GM23338 (cell line): ENCODE results near the gene POLR2F.

Experiments
- CREB1 ChIP-seq: fragments of 250-450 bp; sonication (Bioruptor Pico); IDR thresholded peaks from 2 replicates; pipeline ENCODE4 v1.5.0; 2020; ENCODE audit warnings: low read depth, mild to moderate bottlenecking, moderate library complexity
- CTCF ChIP-seq, 2 experiments: fragments of 200-600 bp in 1 of 2; sonication (generic) in 1 of 2; conservative IDR thresholded peaks; 2 replicates each; pipeline versions ENCODE4 v1.5.1 to v1.6.1; 2016 to 2017; ENCODE audit warnings: antibody characterized with exemption in 2 of 2, low read depth in 2 of 2, mild to moderate bottlenecking in 2 of 2, moderate library complexity in 1 of 2
- ETS1 ChIP-seq: IDR thresholded peaks from 2 replicates; pipeline ENCODE4 v1.6.1; 2016; ENCODE audit warnings: antibody characterized with exemption
- EZH2 ChIP-seq: fragments of 200-600 bp; sonication (generic); IDR thresholded peaks from one replicate; pipeline ENCODE4 v1.8.0; 2017; ENCODE audit warnings: antibody characterized with exemption, mild to moderate bottlenecking, low read depth; ENCODE audit not compliant: unreplicated experiment
- JUNB ChIP-seq: IDR thresholded peaks from one replicate; pipeline ENCODE4 v1.6.1; 2016; ENCODE audit warnings: antibody characterized with exemption; ENCODE audit not compliant: unreplicated experiment
- POLR2AphosphoS5 ChIP-seq: IDR thresholded peaks from 2 replicates; pipeline ENCODE4 v1.6.1; 2016; ENCODE audit warnings: antibody characterized with exemption, low read depth
- ZNF114 ChIP-seq: fragments of 250-450 bp; sonication (Bioruptor Pico); IDR thresholded peaks from 2 replicates; pipeline ENCODE4 v1.5.0; 2020; ENCODE audit warnings: mild to moderate bottlenecking, moderate library complexity
- TF ChIP-seq, protein P1 (sequence below): IDR thresholded peaks from one replicate; pipeline ENCODE4 v1.6.1; 2018; ENCODE audit warnings: antibody characterized with exemption; ENCODE audit not compliant: unreplicated experiment

- TF ChIP-seq POLR2AphosphoS5: no peak
- TF ChIP-seq CTCF (conservative IDR thresholded peaks at IDR 0.05; ENCODE audit: low read depth in 2 of 2): no peak
- no peak for TF ChIP-seq JUNB
- TF ChIP-seq CREB1 (CRISPR knock-in tag): no peak
- TF ChIP-seq ETS1: no peak
- no peak for TF ChIP-seq EZH2
- TF ChIP-seq, protein P1, sequence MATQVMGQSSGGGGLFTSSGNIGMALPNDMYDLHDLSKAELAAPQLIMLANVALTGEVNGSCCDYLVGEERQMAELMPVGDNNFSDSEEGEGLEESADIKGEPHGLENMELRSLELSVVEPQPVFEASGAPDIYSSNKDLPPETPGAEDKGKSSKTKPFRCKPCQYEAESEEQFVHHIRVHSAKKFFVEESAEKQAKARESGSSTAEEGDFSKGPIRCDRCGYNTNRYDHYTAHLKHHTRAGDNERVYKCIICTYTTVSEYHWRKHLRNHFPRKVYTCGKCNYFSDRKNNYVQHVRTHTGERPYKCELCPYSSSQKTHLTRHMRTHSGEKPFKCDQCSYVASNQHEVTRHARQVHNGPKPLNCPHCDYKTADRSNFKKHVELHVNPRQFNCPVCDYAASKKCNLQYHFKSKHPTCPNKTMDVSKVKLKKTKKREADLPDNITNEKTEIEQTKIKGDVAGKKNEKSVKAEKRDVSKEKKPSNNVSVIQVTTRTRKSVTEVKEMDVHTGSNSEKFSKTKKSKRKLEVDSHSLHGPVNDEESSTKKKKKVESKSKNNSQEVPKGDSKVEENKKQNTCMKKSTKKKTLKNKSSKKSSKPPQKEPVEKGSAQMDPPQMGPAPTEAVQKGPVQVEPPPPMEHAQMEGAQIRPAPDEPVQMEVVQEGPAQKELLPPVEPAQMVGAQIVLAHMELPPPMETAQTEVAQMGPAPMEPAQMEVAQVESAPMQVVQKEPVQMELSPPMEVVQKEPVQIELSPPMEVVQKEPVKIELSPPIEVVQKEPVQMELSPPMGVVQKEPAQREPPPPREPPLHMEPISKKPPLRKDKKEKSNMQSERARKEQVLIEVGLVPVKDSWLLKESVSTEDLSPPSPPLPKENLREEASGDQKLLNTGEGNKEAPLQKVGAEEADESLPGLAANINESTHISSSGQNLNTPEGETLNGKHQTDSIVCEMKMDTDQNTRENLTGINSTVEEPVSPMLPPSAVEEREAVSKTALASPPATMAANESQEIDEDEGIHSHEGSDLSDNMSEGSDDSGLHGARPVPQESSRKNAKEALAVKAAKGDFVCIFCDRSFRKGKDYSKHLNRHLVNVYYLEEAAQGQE: no peak
- no peak for TF ChIP-seq ZNF114 (CRISPR knock-in tag)
Measured at GRCh38 chr22:37979782-37980181, 26.3 kb downstream of the POLR2F start.
